Neuronal stem cell (in vitro differentiated cells): ENCODE measurements around the gene CTRL.

ENCODE experiments used
- DNase-seq: peaks from one replicate; pipeline ENCODE4 v3.0.0-alpha.2; 2013; ENCODE audit warnings: low spot score
- H2AFZ ChIP-seq: one replicate; pipeline ENCODE4 v1.6.1; 2013; ENCODE audit warnings: mild to moderate bottlenecking, low read length, inconsistent platforms
- H2AK5ac ChIP-seq: 2 replicates; pipeline ENCODE4 v1.6.1; 2013; ENCODE audit warnings: low read depth, mild to moderate bottlenecking, inconsistent platforms, low read length, moderate library complexity, mixed read lengths
- H2BK120ac ChIP-seq: 2 replicates; pipeline ENCODE4 v1.6.1; 2013; ENCODE audit warnings: low read depth, mild to moderate bottlenecking, inconsistent platforms, low read length, moderate library complexity, mixed read lengths
- H2BK12ac ChIP-seq: one replicate; pipeline ENCODE4 v1.6.1; 2013; ENCODE audit warnings: low read length, inconsistent platforms
- H2BK15ac ChIP-seq: 2 replicates; pipeline ENCODE4 v1.6.1; 2013; ENCODE audit warnings: mild to moderate bottlenecking, low read length, inconsistent platforms, mixed read lengths
- H2BK5ac ChIP-seq: one replicate; pipeline ENCODE4 v1.6.1; 2013; ENCODE audit warnings: inconsistent platforms, mild to moderate bottlenecking, low read length, moderate library complexity
- H3K14ac ChIP-seq: one replicate; pipeline ENCODE4 v1.6.1; 2013; ENCODE audit warnings: low read length, inconsistent platforms
- H3K18ac ChIP-seq: 2 replicates; pipeline ENCODE4 v1.6.1; 2013; ENCODE audit warnings: low read length, inconsistent platforms
- H3K23ac ChIP-seq: 2 replicates; pipeline ENCODE4 v1.6.1; 2013; ENCODE audit warnings: low read depth, mild to moderate bottlenecking, mixed read lengths, low read length, inconsistent platforms; ENCODE audit not compliant: poor library complexity
- H3K27ac ChIP-seq: replicated peaks from 3 replicates; pipeline ENCODE4 v1.5.1; 2013; ENCODE audit warnings: low read length, inconsistent platforms
- H3K27me3 ChIP-seq, 3 experiments: 2 replicates each; pipeline ENCODE4 v1.6.1; 2013; ENCODE audit warnings: low read length in 3 of 3, mild to moderate bottlenecking in 2 of 3, inconsistent platforms in 1 of 3, low read depth in 1 of 3, mixed read lengths in 1 of 3, moderate library complexity in 1 of 3; ENCODE audit not compliant: control insufficient read depth in 3 of 3, insufficient read depth in 3 of 3
- H3K36me3 ChIP-seq, 2 donors: replicated peaks in 1 of 2; 2 replicates each; pipeline ENCODE4 v1.6.1; 2013; ENCODE audit warnings: low read length in 2 of 2; ENCODE audit not compliant: control insufficient read depth in 2 of 2, insufficient read depth in 2 of 2
- H3K4ac ChIP-seq: 2 replicates; pipeline ENCODE4 v1.6.1; 2013; ENCODE audit warnings: inconsistent platforms, mild to moderate bottlenecking, low read length, moderate library complexity
- H3K4me1 ChIP-seq, 2 donors: 1 replicate in 1 of 2; 2 replicates in 1 of 2; pipeline ENCODE4 v1.6.1; 2013; ENCODE audit warnings: low read length in 2 of 2, low read depth in 1 of 2; ENCODE audit not compliant: control insufficient read depth in 2 of 2, insufficient read depth in 1 of 2
- H3K4me2 ChIP-seq: one replicate; pipeline ENCODE4 v1.6.1; 2013; ENCODE audit warnings: mild to moderate bottlenecking, low read length, inconsistent platforms; ENCODE audit not compliant: insufficient read depth, poor library complexity, severe bottlenecking
- H3K4me3 ChIP-seq, 2 donors: 2 replicates each; pipeline ENCODE4 v1.5.1; 2013; ENCODE audit warnings: low read length in 2 of 2, mild to moderate bottlenecking in 2 of 2, inconsistent platforms in 1 of 2, moderate library complexity in 1 of 2
- H3K79me1 ChIP-seq: one replicate; pipeline ENCODE4 v1.6.1; 2013; ENCODE audit warnings: low read depth, mild to moderate bottlenecking, inconsistent platforms, low read length, moderate library complexity
- H3K9ac ChIP-seq: one replicate; pipeline ENCODE4 v1.6.1; 2013; ENCODE audit warnings: mild to moderate bottlenecking, low read depth, low read length, inconsistent platforms; ENCODE audit not compliant: poor library complexity
- H3K9me3 ChIP-seq, 2 donors: replicated peaks in 1 of 2; 2 replicates each; pipeline versions ENCODE3 to v1.6.1; 2013; ENCODE audit warnings: low read length in 2 of 2, mild to moderate bottlenecking in 2 of 2, inconsistent platforms in 1 of 2, low read depth in 1 of 2, mixed read lengths in 1 of 2, moderate library complexity in 1 of 2; ENCODE audit not compliant: control insufficient read depth in 2 of 2, insufficient read depth in 1 of 2
- H4K8ac ChIP-seq: one replicate; pipeline ENCODE4 v1.6.1; 2013; ENCODE audit warnings: low read depth, mild to moderate bottlenecking, inconsistent platforms, low read length, moderate library complexity
- H4K91ac ChIP-seq: one replicate; pipeline ENCODE4 v1.6.1; 2013; ENCODE audit warnings: low read length, low read depth, mild to moderate bottlenecking, inconsistent platforms; ENCODE audit not compliant: poor library complexity
- WGBS, 2 donors: extraction: QIAGEN DNeasy Blood & Tissue Kit; methylation state at CpG; one replicate each; pipeline ENCODE4 v1.1.7; 2013; ENCODE audit warnings: missing lambda C conversion rate in 2 of 2, mixed read lengths in 1 of 2; ENCODE audit not compliant: insufficient read length in 2 of 2, insufficient replicate concordance in 1 of 2; ENCODE audit errors: extremely low coverage in 2 of 2; 5-methylcytosine and 5-hydroxymethylcytosine counted together

The CTRL gene

DNA sequence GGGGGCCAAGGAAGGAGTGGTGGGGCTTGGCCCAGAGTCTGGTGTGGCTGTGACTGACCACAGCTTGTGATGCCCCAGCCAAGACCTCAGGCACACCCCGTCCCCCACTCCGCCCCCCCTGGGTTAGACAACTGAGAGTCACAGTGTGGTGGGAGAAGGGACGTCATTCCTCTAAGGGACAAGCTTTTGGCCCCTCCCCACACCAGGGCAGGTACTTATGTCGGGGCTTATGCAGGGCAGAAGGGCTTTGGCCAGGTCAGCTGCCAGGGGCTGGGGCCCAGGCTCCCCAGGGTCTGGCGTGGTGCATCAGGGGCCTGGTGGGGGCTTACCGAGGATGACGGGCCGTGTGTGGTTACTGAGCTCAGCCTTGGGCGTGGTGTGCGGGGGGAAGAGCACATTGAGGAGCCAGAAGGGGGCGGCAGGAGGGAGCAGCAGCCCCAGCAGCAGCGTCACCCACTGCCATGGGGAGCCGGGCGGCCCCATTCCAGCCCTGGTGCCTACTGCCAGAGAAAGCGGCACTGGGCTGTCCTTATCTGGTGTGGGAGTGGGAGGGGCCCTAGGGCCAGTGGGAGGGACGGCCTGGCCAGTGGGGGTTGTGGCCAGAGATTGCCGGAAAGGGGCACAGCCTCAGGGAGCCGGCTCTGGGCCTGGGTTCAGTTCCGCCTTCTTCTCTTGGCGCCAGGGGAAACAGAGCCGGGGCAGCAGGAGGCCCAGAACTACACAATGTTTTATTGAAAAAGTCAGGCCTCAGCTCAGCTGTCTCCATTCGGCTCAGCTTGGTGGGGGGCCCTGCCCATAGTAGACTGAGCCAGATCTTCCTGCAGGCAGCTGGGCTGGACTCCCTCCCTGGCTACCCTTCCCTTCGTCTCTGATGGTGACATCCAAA, 12.2 kb upstream of the CTRL start, which contains the start of gene LCAT:
Gene LCAT (minus strand): TSS at position 502 of the 886 bp plus-strand sequence. CDS start 19 bp downstream, at position 483.
- Histone ChIP-seq H3K79me1 (peaks cover 18% of the 10 kb centered on the region), H2AFZ (no peak within 1 kb of the TSS), H2BK12ac (no peak within 1 kb of the TSS), H2BK5ac (no peak within 1 kb of the TSS), H2BK120ac (no peak within 1 kb of the TSS), H3K4me1 (peaks cover 7 to 9% of the 10 kb centered on the region in 2 donors), H4K8ac (peak within 1 kb of the TSS; percentile 82), H3K27me3 (no peaks in the 10 kb centered on the region), H3K23ac (peak within 1 kb of the TSS; percentile 94), H3K36me3 (peaks cover 57 to 75% of the 10 kb centered on the region in 2 donors), H3K9ac (peak within 1 kb of the TSS; percentile 34), H3K4ac (no peak within 1 kb of the TSS), H3K14ac (no peak within 1 kb of the TSS), H3K18ac (peak within 1 kb of the TSS; percentile 42), H4K91ac (no peak within 1 kb of the TSS), H3K9me3 (peaks cover 0 to 2% of the 10 kb centered on the region in 2 donors), H2BK15ac (no peak within 1 kb of the TSS), H3K4me3 (peak within 1 kb of the TSS in 1 of 2 donors; percentile 43), H2AK5ac (peak within 1 kb of the TSS; percentile 81), H3K27ac (peak within 1 kb of the TSS; percentile 41), H3K4me2 (no peak within 1 kb of the TSS)
- DNase-seq: no peak
- no CpG with 5 or more reads among the region's 23 CpGs for WGBS, 2 donors

- DNase-seq: no peak
- peak overlapping the region; percentile 33 for H3K18ac ChIP-seq
Observed at GRCh38 chr16:67943256-67943618, 11.6 kb upstream of the CTRL start.

DNA sequence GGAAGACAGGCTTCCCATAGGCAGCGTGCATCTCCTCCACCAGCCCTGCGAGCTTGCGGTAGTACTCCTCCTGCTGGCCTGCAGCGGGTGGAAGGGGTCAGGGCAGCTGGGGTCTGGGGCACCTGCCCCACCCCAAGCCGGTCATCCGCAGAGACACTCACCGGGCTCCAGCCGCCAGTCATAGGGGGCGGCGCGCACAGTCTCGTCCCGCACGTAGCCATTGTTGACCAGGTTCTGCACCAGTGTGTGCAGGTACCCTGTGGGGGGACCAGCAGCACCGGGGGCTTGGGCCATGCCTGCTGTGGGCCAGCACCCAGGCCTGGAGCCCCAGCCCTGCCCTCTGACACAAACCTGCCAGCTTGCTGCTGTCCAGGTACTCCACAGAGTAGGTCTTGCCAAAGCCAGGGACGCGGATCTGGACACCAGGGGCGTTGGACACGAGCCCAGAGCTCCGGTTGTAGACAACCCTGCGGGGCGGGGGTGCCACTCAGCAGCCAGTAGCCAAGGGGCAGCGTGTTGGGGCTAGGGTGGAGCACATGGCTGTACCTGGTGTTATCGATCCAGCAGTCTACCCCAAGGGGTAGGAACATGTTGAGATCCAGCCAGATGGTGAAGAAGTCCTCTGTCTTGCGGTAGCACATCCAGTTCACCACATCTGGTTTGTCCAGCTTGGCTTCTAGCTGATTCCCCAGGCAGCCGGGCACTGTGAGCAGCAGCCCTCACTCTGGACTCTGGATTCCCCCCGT, 11.0 kb upstream of the CTRL start:
- no peak overlapping the region for H2BK15ac ChIP-seq
- no peak overlapping the region for H3K4me2 ChIP-seq
- no peak overlapping the region for H3K27ac ChIP-seq
- no peak overlapping the region for H3K4ac ChIP-seq
- peak overlapping the region in 1 of 2 donors; percentile 2 for H3K4me3 ChIP-seq
- peaks cover 0 to 2% of the 10 kb centered on the region in 2 donors for H3K9me3 ChIP-seq
- peak overlapping the region; percentile 57 for H3K23ac ChIP-seq
- no peak overlapping the region for H4K91ac ChIP-seq
- peak overlapping the region; percentile 82 for H4K8ac ChIP-seq
- H2BK12ac ChIP-seq: no peak overlapping the region
- peak overlapping the region; percentile 81 for H2AK5ac ChIP-seq
- no peak for DNase-seq
- H3K36me3 ChIP-seq: peaks cover 46 to 63% of the 10 kb centered on the region in 2 donors
- H3K9ac ChIP-seq: peak overlapping the region; percentile 60
- peak overlapping the region; percentile 28 for H3K18ac ChIP-seq
- no peak overlapping the region for H3K14ac ChIP-seq
- no CpG with 5 or more reads among the region's 27 CpGs for WGBS, 2 donors
- no peak overlapping the region for H2BK120ac ChIP-seq
- no peak overlapping the region for H2AFZ ChIP-seq
- H2BK5ac ChIP-seq: no peak overlapping the region
- peaks cover 18% of the 10 kb centered on the region for H3K79me1 ChIP-seq
- H3K27me3 ChIP-seq: no peaks in the 10 kb centered on the region
- peaks cover 7 to 9% of the 10 kb centered on the region in 2 donors for H3K4me1 ChIP-seq

More at GRCh38 chr16:67943256-67943618, 11.6 kb upstream of the CTRL start:
- no peak overlapping the region for H2AK5ac ChIP-seq
- H2AFZ ChIP-seq: no peak overlapping the region
- H3K4me1 ChIP-seq: peaks cover 7 to 9% of the 10 kb centered on the region in 2 donors
- H3K27ac ChIP-seq: no peak overlapping the region
- H4K8ac ChIP-seq: peak overlapping the region; percentile 82
- no peak overlapping the region for H3K9ac ChIP-seq
- H2BK15ac ChIP-seq: no peak overlapping the region
- no peak overlapping the region for H4K91ac ChIP-seq
- H3K23ac ChIP-seq: no peak overlapping the region
- no peak overlapping the region for H3K4me2 ChIP-seq
- H3K9me3 ChIP-seq: peaks cover 0 to 2% of the 10 kb centered on the region in 2 donors
- H2BK5ac ChIP-seq: no peak overlapping the region
- peaks cover 18% of the 10 kb centered on the region for H3K79me1 ChIP-seq
- no CpG with 5 or more reads among the region's 6 CpGs for WGBS, 2 donors
- H3K27me3 ChIP-seq: no peaks in the 10 kb centered on the region
- H2BK120ac ChIP-seq: no peak overlapping the region
- no peak overlapping the region for H3K4ac ChIP-seq
- H3K14ac ChIP-seq: no peak overlapping the region
- peaks cover 51 to 69% of the 10 kb centered on the region in 2 donors for H3K36me3 ChIP-seq
- H2BK12ac ChIP-seq: no peak overlapping the region
- no peak overlapping the region for H3K4me3 ChIP-seq

- Histone ChIP-seq H3K4ac (no peak overlapping the region), H3K4me3 (peak overlapping the region in 1 of 2 donors; percentile 2), H2BK5ac (no peak overlapping the region), H3K9me3 (peaks cover 0 to 2% of the 10 kb centered on the region in 2 donors), H3K79me1 (peaks cover 18% of the 10 kb centered on the region), H3K18ac (no peak overlapping the region), H2BK12ac (no peak overlapping the region), H2AK5ac (no peak overlapping the region), H2AFZ (no peak overlapping the region), H3K36me3 (peaks cover 40 to 58% of the 10 kb centered on the region in 2 donors), H3K14ac (no peak overlapping the region), H3K9ac (no peak overlapping the region), H3K4me2 (no peak overlapping the region), H3K27ac (no peak overlapping the region), H3K23ac (no peak overlapping the region), H2BK15ac (no peak overlapping the region), H2BK120ac (no peak overlapping the region), H4K91ac (no peak overlapping the region), H4K8ac (no peak overlapping the region), H3K4me1 (peaks cover 8 to 11% of the 10 kb centered on the region in 2 donors), H3K27me3 (no peaks in the 10 kb centered on the region)
- WGBS, 2 donors: no CpG with 5 or more reads among the region's 6 CpGs
- DNase-seq: no peak
Observed at GRCh38 chr16:67942200-67942509, 10.5 kb upstream of the CTRL start.
